H1 (cell line): ENCODE results near the gene GK2. TPM values are rescaled to one million over a fixed set of nuclear protein-coding genes. Genes with fewer than 3 reads are reported as not detected.

Experiments
- CHD7 ChIP-seq: fragments of 300-600 bp; sonication (generic); IDR thresholded peaks from 2 replicates; pipeline ENCODE4 v1.7.1; 2012; ENCODE audit warnings: low read length, moderate library complexity, mild to moderate bottlenecking, inconsistent platforms; ENCODE audit not compliant: insufficient replicate concordance
- EGR1 ChIP-seq: IDR thresholded peaks from 2 replicates; pipeline ENCODE4 v1.6.1; 2011; ENCODE audit warnings: low read depth, low read length, borderline replicate concordance
- RNF2 ChIP-seq: fragments of 200-900, 300-1000 bp; sonication (generic); IDR thresholded peaks from 2 replicates; pipeline ENCODE4 v1.7.1; 2016; ENCODE audit warnings: borderline replicate concordance, low read depth, mild to moderate bottlenecking, antibody characterized with exemption, low read length; ENCODE audit not compliant: poor library complexity, severe bottlenecking; ENCODE audit errors: missing control alignments
- polyA plus RNA-seq, 7 experiments: library from polyadenylated mRNA; depleted of rRNA in 3 of 7; stranded (reverse) in 5 of 7; unstranded in 2 of 7; fragments of >200 nt in 5 of 7; fragments of 200-250 nt in 2 of 7; gene quantifications; 1 replicate in 5 of 7; 2 replicates in 1 of 7; 4 replicates in 1 of 7; pipeline versions ENCODE4 v1.2.1 to v1.2.3, GENCODE V29; 2011 to 2013; ENCODE audit warnings: missing spikeins in 2 of 7, mixed read lengths in 2 of 7
- total RNA-seq: library from RNA; stranded (reverse); fragmentation: NEBNext Ultra II Directional; extraction: Animal tissue kit (Norgen Biotek cat#: 25700); gene quantifications from 2 replicates; pipeline ENCODE4 v1.2.1, GENCODE V29; 2021

GK2 gene
- total and polyA plus RNA-seq, 2 of the 8 experiments (the other 6 are each of a cell fraction or from before 2014, with no cell fraction given): not detected

- TF ChIP-seq CHD7 (no peak), RNF2 (no peak), EGR1 (no peak)
Observed at GRCh38 chr4:79357365-79357764, 50.7 kb downstream of the GK2 start (continued).
